NCI-H526 treated with DMSO at 0.1 percent for 48 hours (cell line): ENCODE measurements around the gene NDUFB11.
"Not testable (repeated sequence)": the region's sequence is repeated elsewhere in the genome, so short reads cannot be mapped to it uniquely, and the experiment has no call there.

ENCODE experiments used
- DNase-seq: peaks from one replicate; lab custom pipeline; 2025; lab: John Stamatoyannopoulos, UW

The NDUFB11 gene

DNA sequence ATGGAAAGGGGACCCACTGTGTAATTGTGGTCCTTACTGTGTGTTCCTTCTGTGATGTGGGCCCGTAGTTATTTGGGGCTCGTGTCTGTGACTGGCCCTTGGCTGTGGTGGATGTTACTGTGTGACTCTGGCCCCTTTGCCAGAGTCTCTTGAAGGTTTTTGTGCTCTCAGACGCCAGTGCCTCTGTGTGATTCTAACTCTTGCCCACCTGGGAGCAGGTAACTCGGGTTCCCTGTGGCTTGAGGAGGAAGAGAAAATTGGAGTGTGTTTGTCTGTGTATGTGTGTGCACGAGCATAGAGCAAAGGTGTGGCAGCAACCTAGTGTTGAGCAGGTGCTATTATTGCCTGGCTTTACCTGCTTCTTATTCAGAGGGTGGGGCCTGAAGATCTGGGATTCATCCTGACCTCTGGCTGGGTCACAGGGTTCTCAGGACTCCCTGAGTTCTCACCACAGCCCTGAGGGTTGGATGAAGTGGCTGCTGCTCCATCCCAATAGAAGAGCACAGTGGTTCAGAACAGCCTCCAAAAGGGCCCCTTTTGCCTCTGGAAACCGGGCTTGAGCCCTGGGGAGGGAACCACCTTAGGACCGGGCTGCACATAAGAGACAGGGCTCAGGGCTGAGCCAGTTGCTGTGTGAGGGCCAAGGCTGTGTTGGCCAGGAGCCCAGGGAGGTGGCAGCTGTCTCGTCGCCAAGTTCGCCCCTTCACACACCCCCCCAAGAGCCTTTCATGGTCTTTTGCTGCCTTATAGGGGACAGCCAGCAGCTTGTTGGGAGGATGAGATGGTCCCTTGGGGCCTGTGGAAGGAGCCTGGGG lies 1.8 kb upstream of the NDUFB11 start:
- peak; percentile 3 for DNase-seq

DNA sequence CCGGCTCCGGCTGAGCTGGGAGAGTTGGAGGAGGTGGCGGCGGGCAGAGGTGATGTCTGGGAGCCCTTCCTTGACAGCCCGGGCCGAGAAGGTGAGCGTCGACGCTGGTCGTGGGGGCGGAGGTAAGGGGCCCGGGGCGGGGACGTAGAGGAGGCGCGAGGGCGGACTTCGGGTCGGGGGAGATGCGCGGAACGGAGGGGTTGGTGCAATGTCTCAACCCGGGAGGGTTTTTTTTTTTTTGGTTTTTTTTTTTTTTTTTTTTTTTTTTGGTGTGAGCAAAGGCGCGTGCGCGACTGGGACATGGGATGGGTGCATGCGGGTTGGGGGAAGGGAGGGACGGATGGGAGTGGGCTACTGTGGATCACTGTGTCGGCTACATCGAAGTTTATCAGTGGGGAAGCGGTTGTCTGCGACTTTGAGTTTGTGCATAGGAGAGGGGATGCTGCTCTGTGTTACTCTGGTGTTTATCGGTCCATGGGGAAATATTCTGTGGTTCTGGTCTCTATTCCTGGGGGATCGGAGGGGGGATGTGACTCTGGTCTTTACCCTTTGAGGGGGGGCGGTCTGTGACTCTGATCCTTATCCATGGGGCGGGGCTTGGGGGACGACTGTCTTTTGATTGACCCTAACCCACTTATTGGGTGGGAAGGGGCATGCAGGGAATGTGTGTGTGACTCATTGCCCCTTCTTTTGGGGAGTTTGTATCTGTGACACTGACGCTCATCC lies 1.1 kb upstream of the NDUFB11 start:
- DNase-seq, result no peak

DNA sequence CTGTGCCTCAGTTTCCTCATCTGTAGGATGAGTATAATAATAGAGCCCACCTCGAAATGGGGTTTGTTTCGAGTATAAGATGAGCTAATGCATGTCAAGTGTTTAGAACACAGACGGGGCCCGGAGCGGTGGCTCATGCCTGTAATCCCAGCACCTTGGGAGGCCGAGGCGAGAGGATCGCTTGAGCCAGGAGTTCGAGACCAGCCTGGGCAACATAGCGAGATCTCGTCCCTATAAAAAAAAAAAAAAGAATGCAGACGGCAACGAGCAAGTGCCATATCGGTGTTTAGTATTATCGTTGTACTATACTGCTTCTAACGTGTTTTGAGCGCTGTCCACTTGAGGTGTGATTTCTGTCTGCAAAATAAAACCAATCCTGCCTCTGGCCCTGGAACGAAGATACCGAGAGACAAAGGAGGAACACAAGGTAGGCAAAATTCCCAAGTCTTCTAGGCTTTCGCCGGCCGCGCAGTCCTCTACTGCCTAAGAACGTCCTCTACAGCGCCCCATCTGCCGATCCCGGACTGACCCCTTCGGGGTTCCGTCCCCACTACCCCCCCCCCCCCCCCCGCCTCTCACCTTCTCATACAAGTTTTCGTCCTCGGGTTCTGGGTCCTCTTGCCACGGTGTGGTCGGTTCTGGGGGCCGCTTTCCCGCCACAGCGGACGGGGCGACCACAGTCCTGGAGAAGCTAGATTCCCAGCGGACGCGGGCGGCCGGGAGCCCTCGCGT lies 442 bp downstream of the NDUFB11 start:
- no peak for DNase-seq

DNA sequence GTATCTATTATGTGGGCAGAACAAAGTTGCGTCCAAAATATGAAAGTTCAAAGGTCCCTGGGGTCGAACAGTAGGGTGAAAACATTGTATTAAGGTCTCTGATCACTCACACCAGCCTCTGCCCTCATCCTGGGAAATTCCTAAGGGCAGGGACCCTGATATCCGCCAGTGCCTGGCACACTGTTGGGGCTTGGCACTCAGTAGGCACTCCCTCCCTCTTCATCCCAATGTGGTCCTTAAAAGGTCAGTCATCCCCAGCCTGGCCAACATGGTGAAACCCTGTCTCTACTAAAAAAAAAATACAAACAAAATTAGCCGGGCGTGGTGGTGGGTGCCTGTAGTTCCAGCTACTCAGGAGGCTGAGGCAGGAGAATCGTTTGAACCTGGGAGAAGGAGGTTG lies 6.3 kb downstream of the NDUFB11 start:
- DNase-seq, result no peak

DNA sequence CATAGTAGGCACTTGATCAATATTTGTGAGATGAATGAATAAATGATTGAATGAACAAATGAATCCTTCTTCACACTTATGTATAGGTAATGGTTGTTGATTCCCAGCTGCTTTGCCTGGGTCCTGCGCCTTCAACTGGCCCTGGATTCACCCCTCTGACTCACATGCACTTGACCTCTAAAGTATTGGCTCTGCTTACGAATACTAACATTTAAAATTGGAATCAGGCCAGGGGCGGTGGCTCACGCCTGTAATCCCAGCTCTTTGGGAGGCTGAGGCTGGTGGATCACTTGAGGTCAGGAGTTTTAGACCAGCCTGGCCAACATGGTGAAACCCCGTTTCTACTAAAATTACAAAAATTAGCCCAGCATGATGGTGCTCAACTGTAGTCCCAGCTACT lies 8.9 kb downstream of the NDUFB11 start:
- DNase-seq, result not testable (repeated sequence)

DNA sequence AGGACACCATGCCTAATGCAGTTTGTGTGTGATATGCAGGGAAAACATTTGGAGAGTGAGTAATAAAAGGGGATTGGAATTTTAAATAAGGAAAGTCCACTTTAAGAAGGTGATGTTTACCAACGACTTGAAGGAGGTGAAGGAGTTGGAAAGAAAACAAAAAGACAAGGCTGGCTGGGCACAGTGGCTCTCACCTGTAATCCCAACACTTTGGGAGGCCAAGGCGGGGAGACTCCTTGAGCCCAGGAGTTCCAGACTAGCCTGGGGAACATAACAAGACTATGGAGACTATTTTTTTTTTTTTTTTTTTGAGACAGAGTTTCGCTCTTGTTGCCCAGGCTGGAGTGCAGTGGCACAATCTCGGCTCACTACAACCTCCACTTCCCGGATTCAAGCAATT lies 11.0 kb downstream of the NDUFB11 start:
- DNase-seq, result no peak

DNA sequence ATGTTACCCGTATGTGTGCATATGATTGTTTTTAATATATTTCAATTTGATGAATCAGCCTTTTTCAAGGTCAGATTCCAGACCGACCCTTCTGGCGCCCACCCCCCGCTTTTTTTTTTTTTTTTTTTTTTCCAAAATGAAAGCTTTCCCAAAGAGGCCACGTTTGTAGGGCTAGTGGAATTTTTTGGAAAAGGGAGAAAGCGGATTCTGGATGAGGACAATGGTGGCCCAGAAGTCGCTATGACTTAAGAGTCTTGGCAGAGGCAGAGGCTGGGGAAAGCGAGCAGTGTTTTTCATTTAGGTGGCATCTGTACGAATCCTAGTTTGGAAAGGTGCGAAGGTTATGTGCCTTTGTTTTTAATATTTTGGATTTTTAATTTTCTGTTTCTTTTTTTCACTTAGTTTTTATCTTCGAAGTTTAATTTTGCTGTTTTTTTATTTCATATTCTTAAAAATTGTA lies 14.6 kb downstream of the NDUFB11 start:
- DNase-seq, result no peak

DNA sequence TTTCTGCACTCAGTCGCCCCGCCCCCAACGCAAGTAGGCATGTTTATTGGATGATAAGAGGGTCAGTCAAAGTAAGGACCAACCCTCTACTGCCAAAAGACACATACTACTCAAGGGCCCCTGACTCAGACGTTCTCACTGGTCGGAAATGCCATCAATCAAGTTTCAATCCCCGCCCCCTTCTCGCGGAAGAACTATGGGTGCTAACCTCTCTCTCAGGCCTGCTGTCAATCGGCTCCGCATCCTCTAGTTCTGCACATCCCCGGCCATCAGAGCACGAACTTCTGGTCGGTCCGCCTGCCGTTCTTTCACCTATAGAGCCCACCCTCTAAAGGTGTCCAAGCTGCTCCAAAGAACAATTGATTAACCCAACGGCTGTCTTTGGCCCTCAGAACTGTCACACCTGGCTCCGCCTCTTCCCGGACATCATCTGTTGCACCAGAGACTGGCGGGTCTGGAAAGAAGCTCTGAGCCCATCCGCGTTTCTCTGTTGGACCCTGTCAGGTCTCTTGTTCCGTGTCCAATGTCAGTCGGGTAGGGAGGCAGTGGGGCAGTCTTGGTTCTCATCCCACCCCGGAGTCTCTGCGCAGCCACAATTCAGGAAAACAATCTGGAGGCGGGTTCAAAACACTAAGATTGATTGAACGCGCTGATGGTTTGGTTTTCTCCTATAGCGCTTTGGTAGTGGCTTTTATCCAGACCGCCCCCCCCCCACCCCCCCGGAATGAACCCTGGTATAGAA lies 15.2 kb downstream of the NDUFB11 start:
- peak; percentile 90 for DNase-seq

DNA sequence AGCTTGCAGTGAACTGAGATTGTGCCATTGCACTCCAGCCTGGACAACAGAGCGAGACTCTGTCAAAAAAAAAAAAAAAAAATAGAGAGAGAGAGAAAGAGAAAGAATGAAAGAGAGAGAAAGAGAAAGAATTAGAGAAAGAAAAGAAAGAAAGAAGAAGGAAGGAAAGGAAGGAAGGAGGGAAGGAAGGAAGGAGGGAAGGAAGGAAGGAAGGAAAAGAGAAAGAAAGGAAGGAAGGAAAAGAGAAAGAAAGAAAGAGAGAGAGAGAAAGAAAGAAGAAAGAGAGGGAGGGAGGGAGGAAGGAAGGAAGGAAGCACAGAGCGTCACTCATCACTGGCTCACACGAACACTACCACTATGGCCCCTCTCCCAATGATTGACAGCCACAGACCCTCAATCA lies 20.0 kb downstream of the NDUFB11 start:
- not testable (repeated sequence) for DNase-seq

DNA sequence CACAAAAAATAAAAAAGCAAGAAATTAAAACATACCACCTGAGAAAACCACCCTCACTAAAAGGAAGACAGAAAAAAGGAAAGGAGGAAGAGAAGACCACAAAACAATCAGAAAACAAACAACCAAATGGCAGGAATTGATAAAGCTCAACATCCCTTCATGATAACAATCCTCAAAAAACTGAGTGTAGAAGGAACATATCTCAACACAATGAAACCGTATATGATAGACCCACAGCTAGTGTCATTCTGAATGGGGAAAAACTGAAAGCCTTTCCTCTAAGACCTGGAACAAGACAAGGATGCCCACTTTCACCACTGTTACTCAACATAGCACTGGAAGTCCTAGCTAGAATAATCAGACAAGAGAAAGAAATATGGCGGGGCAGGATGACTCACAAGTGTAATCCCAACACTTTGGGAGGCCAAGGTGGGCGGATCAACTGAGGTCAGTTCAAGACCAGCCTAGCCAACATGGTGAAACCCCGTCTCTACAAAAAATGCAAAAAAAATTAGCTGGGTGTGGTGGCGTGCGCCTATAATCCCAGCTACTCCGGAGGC lies 27.9 kb downstream of the NDUFB11 start:
- DNase-seq, result not testable (repeated sequence)

DNA sequence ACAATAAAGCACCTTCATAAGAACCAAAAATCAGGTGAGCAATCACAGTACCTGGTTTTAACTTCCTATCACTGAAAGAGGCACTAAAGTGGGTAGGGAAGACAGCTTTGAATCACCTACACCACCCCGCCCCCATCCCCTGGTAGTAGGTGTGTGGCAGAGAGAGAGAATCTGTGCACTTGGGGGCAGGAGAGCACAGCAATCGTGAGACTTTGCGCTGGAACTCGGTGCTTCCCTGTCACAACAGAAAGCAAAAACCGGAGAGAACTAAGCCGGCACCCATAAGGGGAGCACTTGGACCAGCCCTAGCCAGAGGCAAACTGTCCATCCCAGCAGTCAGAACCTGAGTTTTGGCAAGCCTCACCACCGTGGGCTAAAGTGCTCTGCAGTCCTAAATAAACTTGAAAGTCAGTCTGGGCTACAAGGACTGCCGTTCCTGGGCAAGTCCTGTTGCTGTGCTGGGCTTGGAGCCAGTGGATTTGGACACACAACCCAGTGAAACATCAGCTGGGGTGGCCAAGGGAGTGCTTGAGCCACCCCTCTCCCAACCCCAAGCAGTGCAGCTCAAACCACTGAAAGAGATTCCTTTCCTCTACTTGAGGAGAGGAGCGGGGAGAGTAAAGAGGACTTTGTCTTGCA lies 32.1 kb downstream of the NDUFB11 start:
- no peak for DNase-seq

DNA sequence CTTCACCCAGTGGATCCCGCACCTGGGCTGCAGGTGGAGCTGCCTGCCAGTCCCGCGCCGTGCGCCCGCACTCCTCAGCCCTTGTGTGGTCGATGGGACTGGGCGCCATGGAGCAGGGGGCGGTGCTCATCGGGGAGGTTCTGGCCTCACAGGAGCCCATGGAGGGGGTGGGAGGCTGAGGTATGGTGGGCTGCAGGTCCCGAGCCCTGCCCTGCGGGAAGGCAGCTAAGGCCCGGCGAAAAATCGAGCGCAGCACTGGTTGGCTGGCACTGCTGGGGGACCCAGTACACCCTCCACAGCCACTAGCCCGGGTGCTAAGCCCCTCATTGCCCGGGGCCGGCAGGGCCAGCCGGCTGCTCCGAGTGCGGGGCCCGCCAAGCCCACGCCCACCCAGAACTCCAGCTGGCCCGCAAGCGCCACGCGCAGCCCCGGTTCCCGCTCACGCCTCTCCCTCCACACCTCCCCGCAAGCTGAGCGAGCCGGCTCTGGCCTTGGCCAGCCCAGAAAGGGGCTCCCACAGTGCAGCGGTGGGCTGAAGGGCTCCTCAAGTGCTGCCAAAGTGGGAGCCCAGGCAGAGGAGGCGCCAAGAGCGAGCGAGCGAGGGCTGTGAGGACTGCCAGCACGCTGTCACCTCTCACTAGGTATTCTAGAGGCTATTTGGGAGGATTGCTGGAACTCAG lies 33.4 kb downstream of the NDUFB11 start:
- not testable (repeated sequence) for DNase-seq

DNA sequence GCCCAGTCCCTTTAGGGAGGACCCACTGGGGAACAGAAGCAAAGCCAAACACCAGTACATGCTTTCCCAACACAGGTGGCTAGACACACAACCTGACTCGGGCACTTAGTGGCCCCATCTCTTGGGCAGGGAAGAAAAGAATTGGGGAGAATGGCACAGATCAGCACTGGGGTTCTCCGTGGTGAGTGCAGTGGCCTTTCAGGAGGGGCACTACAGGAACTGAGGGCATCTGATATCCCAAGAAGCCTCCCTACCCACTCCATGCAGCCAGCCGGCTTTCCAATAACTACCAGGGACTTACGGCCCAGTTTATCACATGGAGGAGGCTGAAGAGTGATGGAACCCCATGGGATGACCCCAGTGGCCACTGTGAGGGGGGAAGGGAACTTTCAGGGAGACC lies 43.3 kb downstream of the NDUFB11 start:
- DNase-seq, result no peak

DNA sequence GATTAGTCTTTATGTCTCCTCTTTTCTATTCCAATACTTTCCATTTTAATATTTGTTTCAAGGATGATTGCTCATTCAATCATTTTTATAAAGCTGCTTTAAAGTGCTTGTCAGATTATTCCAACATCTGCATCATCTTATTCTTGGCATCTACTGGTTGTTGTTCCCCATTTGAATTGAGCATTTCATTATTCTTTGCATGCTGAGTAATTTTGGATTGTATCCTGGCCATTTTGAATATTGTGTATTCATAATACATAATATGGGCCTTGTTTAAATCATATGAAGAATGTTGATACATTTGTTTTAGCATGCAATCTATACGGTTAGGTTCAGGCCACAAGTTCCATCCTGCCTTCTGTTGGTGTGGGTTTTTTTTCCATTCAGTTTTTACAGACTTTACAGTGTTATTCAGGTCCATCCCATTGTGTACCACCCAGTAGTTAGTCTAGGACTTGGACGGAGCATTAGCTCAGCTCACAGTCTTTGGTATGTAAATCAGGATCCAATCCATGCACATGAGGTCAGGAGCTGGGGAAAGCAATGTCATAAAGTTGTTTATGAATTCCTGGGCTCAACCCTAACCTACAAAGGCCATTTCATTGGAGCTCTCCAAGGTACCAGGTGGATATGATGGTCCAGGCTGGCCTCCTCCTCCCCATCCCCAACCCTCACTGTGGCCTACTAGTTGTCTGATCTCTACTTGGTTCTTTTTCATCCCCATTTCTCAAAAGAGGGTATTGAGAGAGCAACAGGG lies 46.0 kb downstream of the NDUFB11 start:
- no peak for DNase-seq

DNA sequence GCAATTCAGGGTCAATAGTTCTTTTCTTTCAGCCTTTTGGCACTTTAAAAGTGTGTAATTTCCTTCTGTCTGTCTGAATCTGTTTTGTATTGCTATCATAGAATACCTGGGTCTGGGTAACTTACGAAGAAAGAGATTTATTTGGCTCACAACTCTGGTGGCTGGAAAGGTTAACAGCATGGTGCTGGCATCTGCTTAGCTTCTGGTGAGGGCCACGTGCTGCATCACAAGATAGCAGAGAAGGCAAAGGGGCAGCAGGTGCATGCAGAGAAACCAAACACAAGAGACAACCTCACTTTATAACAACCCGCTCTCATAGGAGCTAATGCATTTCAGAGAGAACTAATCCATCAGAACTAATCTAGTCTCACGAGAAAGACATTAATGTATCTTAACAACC lies 47.5 kb downstream of the NDUFB11 start:
- DNase-seq, result no peak

DNA sequence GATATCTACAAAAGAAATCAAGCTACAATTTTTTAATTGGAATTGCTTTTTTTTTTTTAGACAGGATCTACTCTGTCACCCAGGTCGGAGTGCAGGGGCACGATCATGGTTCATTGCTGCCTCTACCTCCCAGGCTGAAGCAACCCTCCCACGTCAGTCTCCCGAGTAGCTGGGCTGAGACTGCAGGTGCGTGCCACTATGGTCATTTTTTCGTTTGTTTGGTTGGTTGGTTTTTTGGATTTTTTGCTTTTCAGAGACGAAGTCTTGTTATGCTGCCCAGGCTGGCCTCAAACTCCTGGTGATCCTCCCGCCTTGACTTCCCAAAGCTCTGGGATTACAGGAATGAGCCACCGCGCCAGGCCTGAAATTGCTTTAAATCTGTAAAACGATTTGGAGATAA lies 50.6 kb downstream of the NDUFB11 start:
- no peak for DNase-seq

DNA sequence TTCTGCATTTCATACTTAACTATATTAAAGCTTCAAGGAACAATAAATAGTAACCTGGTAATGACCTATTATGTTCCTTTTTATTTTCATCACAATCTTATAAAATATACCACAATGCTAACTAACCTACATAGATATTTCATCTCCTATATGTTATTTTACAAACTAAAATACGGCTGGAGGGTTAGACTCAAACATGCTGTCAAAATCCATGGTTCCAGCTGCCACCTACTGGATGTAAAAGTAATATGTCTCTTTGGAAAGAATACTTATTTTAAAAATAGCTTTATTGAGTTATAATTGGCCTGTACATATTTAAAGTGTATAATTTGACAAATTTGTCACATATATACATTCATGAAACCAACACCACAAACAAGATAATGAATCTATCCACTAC lies 51.3 kb downstream of the NDUFB11 start:
- no peak for DNase-seq
